HG02884 (cell line): ENCODE measurements around the gene RMP24.

Source experiments
- ATAC-seq: cut with Tn5 transposase; IDR thresholded peaks from one replicate; pipeline ENCODE4 v1.9.1; 2021; ENCODE audit warnings: mild to moderate bottlenecking, moderate library complexity; ENCODE audit not compliant: unreplicated experiment

RMP24 gene

DNA sequence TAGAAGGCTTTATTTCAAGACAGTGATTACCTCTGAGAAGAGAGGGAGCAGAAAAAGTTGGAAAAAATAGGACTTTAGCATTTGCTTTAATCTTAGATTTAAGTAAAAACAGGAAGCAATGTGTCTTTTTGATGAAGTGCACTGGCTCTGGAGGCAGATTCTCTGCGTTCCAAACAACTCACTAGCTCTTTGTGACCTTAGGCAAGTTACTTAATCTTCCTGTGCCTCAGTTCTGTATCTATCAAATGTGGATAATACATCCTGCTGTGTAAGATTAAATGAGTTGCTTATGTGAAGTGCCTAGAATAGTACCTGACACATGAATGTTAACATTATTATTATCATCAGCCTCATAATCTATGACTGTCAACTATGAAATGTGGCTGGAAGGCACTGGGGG lies 52.5 kb downstream of the RMP24 start:
- ATAC-seq = no peak

DNA sequence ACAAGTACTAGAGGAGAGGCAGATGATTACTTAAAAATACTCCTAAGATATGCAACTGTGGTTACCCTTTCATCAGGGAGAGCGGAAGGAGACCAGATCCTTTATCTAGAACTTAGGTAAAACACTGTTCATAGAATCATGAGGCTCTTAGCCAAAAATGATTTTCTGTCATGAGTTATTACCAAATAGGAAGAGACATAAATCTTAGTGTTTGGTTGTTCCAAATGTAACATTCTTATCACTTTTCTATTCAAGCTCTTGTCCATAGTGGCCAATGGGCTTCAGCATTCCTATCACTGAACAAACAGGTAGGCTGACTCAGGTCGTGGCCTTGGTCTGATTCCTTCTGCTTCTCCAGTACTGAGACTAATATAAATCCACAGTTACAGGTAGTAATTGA lies 56.4 kb downstream of the RMP24 start:
- ATAC-seq = no peak
